ENCODE results near the gene ENPP7. TPM values are rescaled to one million over a fixed set of nuclear protein-coding genes. Genes with fewer than 3 reads are reported as not detected.

The ENPP7 gene, protein sequence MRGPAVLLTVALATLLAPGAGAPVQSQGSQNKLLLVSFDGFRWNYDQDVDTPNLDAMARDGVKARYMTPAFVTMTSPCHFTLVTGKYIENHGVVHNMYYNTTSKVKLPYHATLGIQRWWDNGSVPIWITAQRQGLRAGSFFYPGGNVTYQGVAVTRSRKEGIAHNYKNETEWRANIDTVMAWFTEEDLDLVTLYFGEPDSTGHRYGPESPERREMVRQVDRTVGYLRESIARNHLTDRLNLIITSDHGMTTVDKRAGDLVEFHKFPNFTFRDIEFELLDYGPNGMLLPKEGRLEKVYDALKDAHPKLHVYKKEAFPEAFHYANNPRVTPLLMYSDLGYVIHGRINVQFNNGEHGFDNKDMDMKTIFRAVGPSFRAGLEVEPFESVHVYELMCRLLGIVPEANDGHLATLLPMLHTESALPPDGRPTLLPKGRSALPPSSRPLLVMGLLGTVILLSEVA
- total RNA-seq = not detected

DNA sequence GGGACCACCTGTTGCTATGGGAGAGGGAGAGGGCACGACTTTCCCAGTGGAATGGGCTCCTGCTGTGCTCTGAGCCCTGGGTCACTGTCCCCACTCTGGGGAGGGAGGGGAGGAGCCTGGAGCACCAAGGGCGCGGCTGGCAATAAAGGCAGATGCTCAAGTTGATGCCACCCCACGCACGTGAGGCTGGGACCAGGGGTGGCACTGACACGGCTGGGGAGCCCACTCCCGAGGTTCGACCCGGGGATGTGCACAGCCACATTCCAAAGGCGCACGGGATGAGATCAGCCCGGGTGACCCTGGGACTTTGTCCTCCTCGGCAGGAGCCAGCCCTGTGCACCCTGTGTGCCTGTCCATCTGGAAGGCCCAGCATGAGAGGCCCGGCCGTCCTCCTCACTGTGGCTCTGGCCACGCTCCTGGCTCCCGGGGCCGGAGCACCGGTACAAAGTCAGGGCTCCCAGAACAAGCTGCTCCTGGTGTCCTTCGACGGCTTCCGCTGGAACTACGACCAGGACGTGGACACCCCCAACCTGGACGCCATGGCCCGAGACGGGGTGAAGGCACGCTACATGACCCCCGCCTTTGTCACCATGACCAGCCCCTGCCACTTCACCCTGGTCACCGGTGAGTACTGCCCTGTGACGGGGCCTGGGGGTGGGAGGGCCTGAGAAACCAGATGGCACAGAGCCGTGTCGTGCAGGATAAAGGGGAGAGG, at the start of gene ENPP7:
ENPP7 (plus strand) TSS at position 175 of the 715 bp plus-strand sequence; CDS start at position 372, 197 bp downstream.
- H3K4me1 Mint-ChIP-seq (ENCODE audit: low read depth) = peaks cover 17% of the 10 kb centered on the region
- no peak within 1 kb of the TSS for H3K4me3 Mint-ChIP-seq
- H3K36me3 Mint-ChIP-seq (ENCODE audit: insufficient read depth) = no peaks in the 10 kb centered on the region
- peaks cover 1% of the 10 kb centered on the region for H3K27me3 Mint-ChIP-seq (ENCODE audit: low read depth)
- ATAC-seq = no peak
- DNase-seq = no peak
- H3K9me3 Mint-ChIP-seq = no peaks in the 10 kb centered on the region

DNA sequence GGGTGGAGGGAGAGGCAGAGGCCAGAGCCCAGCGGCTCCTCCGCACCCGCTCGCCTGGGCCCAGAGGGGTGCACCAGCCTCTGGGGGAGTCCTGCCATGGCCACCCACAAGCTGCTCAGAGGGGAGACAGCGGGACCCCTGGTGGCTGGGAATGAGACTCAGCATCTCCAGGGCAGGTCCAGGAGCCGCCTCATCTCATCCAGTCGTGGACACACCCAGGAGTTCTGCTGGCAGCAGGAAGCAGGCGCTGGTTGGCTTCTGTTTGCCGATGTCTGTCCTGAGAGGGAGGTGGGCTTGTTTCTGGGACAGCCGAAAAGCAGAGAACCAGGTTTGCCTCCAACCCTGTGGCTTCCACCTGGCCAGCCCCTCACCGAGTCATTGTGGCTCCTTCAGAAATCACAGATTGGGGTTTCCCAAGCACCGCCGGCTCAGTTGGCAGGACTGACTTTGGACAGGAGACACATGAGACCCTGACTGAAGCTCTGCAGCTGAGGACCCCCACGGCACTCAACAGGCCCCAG, 49.6 kb upstream of the ENPP7 start:
- Mint-ChIP-seq H3K4me1 (ENCODE audit: low read depth) (no peaks in the 10 kb centered on the region), H3K4me3 (no peak overlapping the region), H3K9me3 (no peaks in the 10 kb centered on the region), H3K27me3 (ENCODE audit: low read depth) (peaks cover 45% of the 10 kb centered on the region), H3K36me3 (ENCODE audit: insufficient read depth) (no peaks in the 10 kb centered on the region)
- no peak for ATAC-seq
- no peak for DNase-seq

DNA sequence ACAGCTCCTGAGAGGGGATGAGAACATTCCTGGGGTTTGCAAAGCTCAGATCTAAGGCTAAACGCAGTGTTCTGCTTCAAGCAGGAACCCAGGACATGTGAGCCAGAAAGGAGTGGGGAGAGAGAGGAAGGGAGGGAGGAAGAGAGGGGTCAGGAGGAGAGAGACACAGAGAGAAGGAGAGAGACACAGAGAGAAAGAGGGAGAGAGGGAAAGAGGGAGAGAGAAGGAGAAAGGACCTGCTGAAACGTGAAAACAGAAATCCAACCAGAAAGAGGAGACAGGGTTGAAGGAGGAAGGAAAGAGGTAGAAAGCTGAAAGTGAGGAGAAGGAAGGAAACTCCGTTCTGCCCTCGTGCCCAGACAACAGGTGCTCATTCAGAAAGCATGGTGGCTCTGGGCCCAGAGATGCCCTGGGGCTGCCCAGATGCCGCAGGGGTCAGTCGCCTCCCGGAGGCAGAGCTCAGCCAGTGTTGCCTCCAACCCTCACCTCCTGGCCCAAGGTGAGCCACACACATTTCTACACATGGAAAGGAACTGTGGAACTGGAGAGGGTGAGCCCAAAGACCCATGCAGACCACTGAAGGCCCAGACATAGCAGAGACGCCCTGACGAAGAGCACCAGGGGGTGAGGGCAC, 49.0 kb upstream of the ENPP7 start:
- Mint-ChIP-seq H3K27me3 (ENCODE audit: low read depth) (peaks cover 46% of the 10 kb centered on the region), H3K36me3 (ENCODE audit: insufficient read depth) (no peaks in the 10 kb centered on the region), H3K9me3 (no peaks in the 10 kb centered on the region), H3K4me1 (ENCODE audit: low read depth) (no peaks in the 10 kb centered on the region), H3K4me3 (no peak overlapping the region)
- ATAC-seq = no peak
- no peak for DNase-seq

DNA sequence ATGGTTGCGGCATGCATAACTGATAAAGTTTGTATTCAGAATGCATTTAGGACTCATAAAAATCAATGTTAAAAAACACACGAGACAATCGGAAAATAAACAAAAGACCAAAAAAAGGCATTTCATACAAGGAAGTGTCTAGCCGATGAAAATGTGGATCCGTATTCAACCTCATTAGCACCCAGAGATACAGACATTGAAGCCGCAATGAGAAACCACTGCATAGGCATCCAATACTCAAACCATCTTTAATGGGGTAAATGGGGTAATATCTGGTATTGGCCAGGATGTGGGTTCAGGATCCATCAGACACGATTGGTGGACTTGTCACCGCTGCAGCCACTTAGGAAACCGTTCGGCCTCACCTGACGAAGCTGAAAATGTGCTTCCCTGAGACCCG, 47.4 kb upstream of the ENPP7 start:
- H3K4me3 Mint-ChIP-seq = no peak overlapping the region
- peaks cover 43% of the 10 kb centered on the region for H3K27me3 Mint-ChIP-seq (ENCODE audit: low read depth)
- ATAC-seq (no peak), DNase-seq (no peak)
- H3K4me1 Mint-ChIP-seq (ENCODE audit: low read depth) = no peaks in the 10 kb centered on the region
- H3K36me3 Mint-ChIP-seq (ENCODE audit: insufficient read depth) = no peaks in the 10 kb centered on the region
- no peaks in the 10 kb centered on the region for H3K9me3 Mint-ChIP-seq

DNA sequence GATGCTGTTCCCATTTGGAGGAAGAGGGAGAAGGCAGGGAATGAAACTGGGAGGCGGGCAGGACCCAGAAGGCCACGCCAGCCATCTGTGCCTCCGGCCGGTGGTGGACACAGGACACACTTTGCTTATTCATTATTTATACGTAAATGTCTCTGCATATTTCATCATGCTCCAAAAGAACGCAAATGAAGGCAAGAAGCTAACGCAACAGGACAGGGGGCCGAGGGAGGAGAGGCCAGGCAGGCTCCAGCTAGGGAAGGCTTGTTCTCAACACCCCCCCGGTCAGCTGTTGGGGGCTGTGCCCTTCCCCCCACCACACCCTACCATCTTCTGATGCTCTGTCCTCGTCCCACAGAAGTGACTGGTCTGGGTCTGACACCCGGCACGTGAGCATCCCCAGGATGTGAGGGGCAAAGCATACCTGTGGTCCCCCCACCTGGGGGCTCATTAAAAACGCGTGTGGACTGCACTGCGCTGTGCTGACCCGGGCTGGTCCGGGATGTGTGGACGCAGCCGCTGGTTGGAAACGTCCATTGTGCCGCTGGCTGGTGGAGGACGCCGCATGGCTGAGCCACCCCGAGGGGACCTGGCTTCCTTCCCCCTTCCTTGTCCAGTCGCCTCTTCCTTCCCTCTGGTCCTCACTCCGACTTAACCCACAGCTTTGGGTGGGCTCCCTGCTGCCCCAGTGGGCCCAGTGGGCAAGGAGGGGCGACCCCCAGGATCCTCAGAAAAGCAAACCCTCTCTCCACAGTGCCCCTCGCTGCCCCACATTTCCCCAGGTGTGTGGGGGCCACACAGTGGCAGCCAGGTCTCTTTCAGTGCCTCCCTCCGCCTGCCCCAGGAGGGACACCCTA, 46.4 kb upstream of the ENPP7 start:
- ATAC-seq (no peak), DNase-seq (no peak)
- Mint-ChIP-seq H3K9me3 (no peaks in the 10 kb centered on the region), H3K36me3 (ENCODE audit: insufficient read depth) (no peaks in the 10 kb centered on the region), H3K4me1 (ENCODE audit: low read depth) (no peaks in the 10 kb centered on the region), H3K27me3 (ENCODE audit: low read depth) (peaks cover 37% of the 10 kb centered on the region), H3K4me3 (no peak overlapping the region)

DNA sequence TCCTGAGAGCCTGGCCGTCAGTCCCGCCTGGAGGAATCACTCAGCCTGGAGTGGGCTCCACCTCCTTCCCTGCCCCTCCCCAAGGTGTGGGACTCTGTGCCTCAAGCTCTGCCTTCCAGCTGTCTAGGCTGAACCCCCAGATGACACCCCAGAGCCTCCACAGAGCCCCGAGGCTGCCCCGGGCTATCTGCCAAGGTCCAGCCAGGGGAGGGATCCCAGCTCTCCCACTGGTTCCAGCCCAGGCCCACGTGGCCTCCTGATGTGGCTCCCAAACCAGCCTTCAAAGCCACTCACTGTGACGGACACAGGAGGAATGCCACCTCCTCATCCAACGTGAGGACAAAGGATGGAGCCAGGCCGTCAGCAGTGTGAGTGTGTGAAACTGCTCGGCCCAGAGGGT, 45.6 kb upstream of the ENPP7 start:
- Mint-ChIP-seq H3K9me3 (no peaks in the 10 kb centered on the region), H3K4me3 (no peak overlapping the region), H3K4me1 (ENCODE audit: low read depth) (no peaks in the 10 kb centered on the region), H3K36me3 (ENCODE audit: insufficient read depth) (no peaks in the 10 kb centered on the region), H3K27me3 (ENCODE audit: low read depth) (peaks cover 36% of the 10 kb centered on the region)
- DNase-seq (no peak), ATAC-seq (no peak)

DNA sequence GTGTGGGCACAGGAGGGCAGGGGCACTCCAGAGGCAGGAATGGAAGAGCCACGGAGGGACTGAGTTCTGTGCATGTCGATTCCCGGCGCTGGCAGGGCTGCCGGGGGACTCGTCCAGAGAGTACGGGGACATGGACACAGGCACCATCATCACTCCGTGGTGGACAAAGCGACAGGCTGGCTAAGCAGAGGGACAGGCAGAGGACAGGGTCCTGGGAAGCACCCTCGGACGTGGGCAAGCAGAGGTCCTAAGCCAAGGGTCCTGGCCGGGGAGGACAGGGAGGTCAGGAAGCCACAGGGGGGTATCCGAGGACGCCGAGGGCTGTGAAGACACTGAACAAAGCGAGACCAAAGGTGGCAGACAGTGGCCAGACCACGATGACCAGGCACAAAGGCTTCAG, 44.3 kb upstream of the ENPP7 start:
- Mint-ChIP-seq H3K9me3 (no peaks in the 10 kb centered on the region), H3K4me3 (no peak overlapping the region), H3K36me3 (ENCODE audit: insufficient read depth) (no peaks in the 10 kb centered on the region), H3K4me1 (ENCODE audit: low read depth) (no peaks in the 10 kb centered on the region), H3K27me3 (ENCODE audit: low read depth) (peaks cover 31% of the 10 kb centered on the region)
- no peak for ATAC-seq
- DNase-seq = no peak

DNA sequence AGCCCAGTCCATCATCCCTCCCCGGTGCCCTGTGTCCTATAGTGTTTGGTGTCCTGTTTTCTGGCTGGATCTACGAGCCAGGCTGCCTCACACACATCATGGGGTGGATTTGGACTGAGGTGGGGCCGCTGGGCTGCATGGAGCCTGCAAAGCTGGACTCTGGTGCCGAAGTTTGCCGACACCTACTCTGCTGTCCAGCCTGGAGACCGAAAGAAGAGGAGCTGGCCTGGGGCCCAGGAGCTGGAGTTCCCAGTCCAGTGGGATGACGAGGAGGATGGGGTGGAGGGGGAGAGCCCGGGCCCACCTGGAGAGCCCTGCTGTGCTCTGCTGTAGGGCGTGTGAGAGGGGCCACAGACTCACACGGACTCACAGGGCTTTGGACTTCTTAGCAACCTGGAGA, 40.3 kb upstream of the ENPP7 start:
- ATAC-seq = no peak
- DNase-seq = no peak
- no peak overlapping the region for H3K4me3 Mint-ChIP-seq
- H3K36me3 Mint-ChIP-seq (ENCODE audit: insufficient read depth) = no peaks in the 10 kb centered on the region
- peaks cover 29% of the 10 kb centered on the region for H3K27me3 Mint-ChIP-seq (ENCODE audit: low read depth)
- H3K4me1 Mint-ChIP-seq (ENCODE audit: low read depth) = no peaks in the 10 kb centered on the region
- no peaks in the 10 kb centered on the region for H3K9me3 Mint-ChIP-seq

DNA sequence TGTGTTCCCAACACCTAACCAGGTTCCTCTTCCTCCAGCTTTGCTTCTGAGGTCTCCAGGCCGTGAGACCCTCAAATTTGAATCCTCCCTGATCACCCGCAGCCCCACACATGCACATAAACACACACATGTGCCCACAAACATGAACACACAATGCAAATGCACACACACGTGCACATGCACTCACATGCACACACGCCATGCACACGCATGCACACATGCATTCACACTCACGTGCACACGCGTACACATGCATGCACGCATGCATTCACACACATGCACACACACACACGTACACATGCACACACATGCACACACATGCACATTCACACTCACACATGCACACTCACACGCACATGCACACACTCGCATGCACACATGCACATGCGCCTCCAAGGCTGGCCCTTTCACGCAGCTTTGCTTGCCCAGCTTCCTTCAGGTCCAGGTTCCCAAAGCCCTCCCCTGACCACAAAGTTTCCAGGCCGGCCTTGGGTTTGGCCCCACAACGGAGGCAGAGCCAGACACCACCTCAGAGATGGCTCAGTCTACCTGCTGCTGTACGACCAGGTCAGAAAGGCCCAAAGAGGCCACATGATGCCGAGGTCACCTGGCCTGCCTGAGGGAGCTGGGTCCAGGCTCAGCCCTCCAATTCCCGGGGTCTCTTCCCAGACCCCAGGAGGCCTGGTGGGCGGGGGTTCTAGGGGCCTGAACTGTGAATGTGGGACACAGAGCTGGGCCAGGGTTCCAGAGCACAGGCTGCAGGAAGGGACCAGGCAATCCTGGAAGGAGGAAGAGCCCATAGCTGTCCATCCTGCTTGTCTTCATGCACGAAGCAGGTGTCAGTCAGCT, 39.5 kb upstream of the ENPP7 start:
- H3K36me3 Mint-ChIP-seq (ENCODE audit: insufficient read depth) = no peaks in the 10 kb centered on the region
- no peak for ATAC-seq
- no peak for DNase-seq
- H3K4me3 Mint-ChIP-seq = no peak overlapping the region
- peaks cover 30% of the 10 kb centered on the region for H3K27me3 Mint-ChIP-seq (ENCODE audit: low read depth)
- H3K9me3 Mint-ChIP-seq = no peaks in the 10 kb centered on the region
- peaks cover 3% of the 10 kb centered on the region for H3K4me1 Mint-ChIP-seq (ENCODE audit: low read depth)

DNA sequence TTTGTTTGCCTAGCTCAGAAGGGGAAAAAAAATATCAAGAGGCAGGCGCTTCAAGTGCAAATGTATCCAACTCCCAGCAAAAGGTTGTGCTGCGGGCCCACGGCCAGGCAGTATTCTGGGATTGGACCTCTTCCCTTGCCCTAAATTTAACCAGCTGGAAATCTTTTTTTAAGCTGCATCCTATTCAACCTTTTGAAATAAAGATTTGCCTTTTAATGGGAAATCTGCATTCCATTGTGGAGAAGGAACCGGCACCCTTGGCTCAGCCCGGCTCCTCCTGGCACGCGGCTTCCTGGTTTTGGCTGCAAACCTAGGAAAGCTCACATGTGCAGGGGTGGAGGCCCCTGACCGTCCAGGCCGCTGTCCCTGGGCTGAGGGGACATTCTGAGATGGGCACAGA, 38.8 kb upstream of the ENPP7 start:
- no peaks in the 10 kb centered on the region for H3K9me3 Mint-ChIP-seq
- no peak for ATAC-seq
- H3K27me3 Mint-ChIP-seq (ENCODE audit: low read depth) = peaks cover 34% of the 10 kb centered on the region
- H3K4me1 Mint-ChIP-seq (ENCODE audit: low read depth) = peaks cover 3% of the 10 kb centered on the region
- H3K36me3 Mint-ChIP-seq (ENCODE audit: insufficient read depth) = no peaks in the 10 kb centered on the region
- DNase-seq = no peak
- H3K4me3 Mint-ChIP-seq = no peak overlapping the region

DNA sequence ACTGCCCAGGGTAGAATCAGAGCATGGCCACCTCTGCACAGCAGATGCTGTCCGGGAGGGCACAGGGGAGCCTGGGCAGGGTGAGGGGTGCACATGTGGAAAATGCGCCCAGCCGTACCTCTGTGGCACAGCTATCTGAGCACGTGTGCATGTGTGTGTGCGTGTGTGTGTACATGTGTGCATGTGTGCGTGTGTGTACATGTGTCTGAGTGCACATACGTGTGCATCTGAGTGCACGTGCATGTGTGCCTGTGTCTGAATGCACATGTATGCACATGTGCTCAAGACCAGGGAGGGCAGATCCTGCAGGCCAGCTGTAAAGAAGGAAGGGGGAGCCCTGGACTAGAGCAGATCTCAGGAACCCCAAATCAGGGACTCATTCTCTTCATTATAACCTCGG, 37.3 kb upstream of the ENPP7 start:
- Mint-ChIP-seq H3K36me3 (ENCODE audit: insufficient read depth) (no peaks in the 10 kb centered on the region), H3K4me3 (no peak overlapping the region), H3K4me1 (ENCODE audit: low read depth) (peaks cover 3% of the 10 kb centered on the region), H3K9me3 (no peaks in the 10 kb centered on the region), H3K27me3 (ENCODE audit: low read depth) (peaks cover 41% of the 10 kb centered on the region)
- ATAC-seq (no peak), DNase-seq (no peak)

DNA sequence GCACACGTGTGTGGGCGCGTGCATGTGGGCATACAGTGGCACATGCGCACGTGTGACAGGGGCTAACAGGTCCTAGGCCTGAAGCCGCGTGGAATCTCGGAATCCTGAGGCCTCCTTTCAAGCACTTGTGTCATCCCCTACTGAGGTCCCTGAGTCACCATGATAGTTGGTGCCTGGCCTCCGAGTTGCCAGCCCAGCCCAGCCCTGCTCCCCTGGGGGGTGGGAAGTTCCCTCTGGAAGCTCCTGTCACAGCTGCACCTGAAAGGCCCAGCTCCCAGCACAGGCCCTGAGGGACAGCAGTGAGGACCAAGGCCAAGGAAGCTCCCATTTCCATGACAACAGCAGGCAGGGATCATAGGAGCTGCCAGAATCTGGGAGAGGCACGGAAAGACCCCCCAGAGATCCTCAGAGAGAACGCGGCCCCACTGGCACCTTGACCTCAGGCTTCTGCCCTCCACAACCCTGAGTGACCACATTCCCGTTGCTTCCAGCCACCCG, 35.4 kb upstream of the ENPP7 start:
- ATAC-seq (no peak), DNase-seq (no peak)
- H3K36me3 Mint-ChIP-seq (ENCODE audit: insufficient read depth) = no peaks in the 10 kb centered on the region
- peaks cover 3% of the 10 kb centered on the region for H3K4me1 Mint-ChIP-seq (ENCODE audit: low read depth)
- H3K4me3 Mint-ChIP-seq = no peak overlapping the region
- H3K9me3 Mint-ChIP-seq = no peaks in the 10 kb centered on the region
- peaks cover 42% of the 10 kb centered on the region for H3K27me3 Mint-ChIP-seq (ENCODE audit: low read depth)
